HepG2 (cell line): ENCODE results near the gene UTF1.

Source experiments
- AFF4 ChIP-seq: sonication (generic); formaldehyde crosslinking; IDR thresholded peaks from 2 replicates; pipeline ENCODE4 v1.4.0; 2020; ENCODE audit warnings: missing genetic modification reagents
- ELK4 ChIP-seq: sonication (generic); formaldehyde crosslinking; IDR thresholded peaks from 2 replicates; pipeline ENCODE4 v1.9.0; 2021; ENCODE audit warnings: missing genetic modification reagents, borderline replicate concordance
- FOXP4 ChIP-seq: sonication (generic); formaldehyde crosslinking; IDR thresholded peaks from 2 replicates; pipeline ENCODE4 v1.4.0; 2020; ENCODE audit warnings: missing genetic modification reagents
- HDAC2 ChIP-seq: sonication (generic); formaldehyde crosslinking; IDR thresholded peaks from 2 replicates; pipeline ENCODE4 v1.4.0; 2020; ENCODE audit warnings: missing genetic modification reagents
- IRF1 ChIP-seq: sonication (generic); formaldehyde crosslinking; IDR thresholded peaks from 2 replicates; pipeline ENCODE4 v1.4.0; 2020; ENCODE audit warnings: low read depth, mild to moderate bottlenecking, missing genetic modification reagents
- REST ChIP-seq, 2 experiments: IDR thresholded peaks; 2 replicates each; pipeline ENCODE4 v1.6.1; 2011 to 2012; ENCODE audit warnings: low read length in 2 of 2, borderline replicate concordance in 1 of 2, low read depth in 1 of 2, mild to moderate bottlenecking in 1 of 2, moderate library complexity in 1 of 2
- SP1 ChIP-seq, 2 experiments: fragments of 450-650 bp in 1 of 2; sonication (generic) in 1 of 2; formaldehyde crosslinking in 1 of 2; IDR thresholded peaks; 2 replicates each; pipeline versions ENCODE4 v1.4.0 to v1.6.1; 2016 to 2020; ENCODE audit warnings: missing genetic modification reagents in 1 of 2
- TBX2 ChIP-seq: sonication (generic); formaldehyde crosslinking; IDR thresholded peaks from 2 replicates; pipeline ENCODE4 v1.5.0; 2020; ENCODE audit warnings: missing genetic modification reagents, mild to moderate bottlenecking, borderline replicate concordance
- ZNF121 ChIP-seq: sonication (generic); formaldehyde crosslinking; IDR thresholded peaks from 2 replicates; pipeline ENCODE4 v1.5.0; 2020; ENCODE audit warnings: mild to moderate bottlenecking, missing genetic modification reagents
- ZNF7 ChIP-seq: IDR thresholded peaks from 2 replicates; pipeline ENCODE4 v1.6.1; 2016; ENCODE audit warnings: missing biosample characterization, missing genetic modification reagents
- ZNF780A ChIP-seq: sonication (generic); formaldehyde crosslinking; IDR thresholded peaks from 2 replicates; pipeline ENCODE4 v1.8.0; 2022; ENCODE audit warnings: mild to moderate bottlenecking, missing genetic modification reagents, moderate library complexity

GRCh38 chr10:133239990-133240389 is 10.0 kb downstream of the UTF1 start:
- TF ChIP-seq IRF1 (CRISPR knock-in tag) = no peak
- TF ChIP-seq ELK4 (CRISPR knock-in tag) = no peak
- no peak for TF ChIP-seq HDAC2
- no peak for TF ChIP-seq ZNF780A (CRISPR knock-in tag)
- no peak for TF ChIP-seq FOXP4 (CRISPR knock-in tag)
- no peak for TF ChIP-seq TBX2
- no peak for TF ChIP-seq ZNF121 (CRISPR knock-in tag)
- no peak for TF ChIP-seq REST (IDR thresholded peaks at IDR 0.05; ENCODE audit: borderline replicate concordance in 1 of 2, low read depth in 1 of 2, low read length in 2 of 2)
- no peak for TF ChIP-seq ZNF7 (CRISPR knock-in tag)
- TF ChIP-seq SP1 (IDR thresholded peaks at IDR 0.05) = no peak
- TF ChIP-seq SP1 (CRISPR knock-in tag; IDR thresholded peaks at IDR 0.05) = no peak
- no peak for TF ChIP-seq AFF4
